HG03442 (cell line): Measurements from ENCODE around the gene SURF4.

Experiments used
- ATAC-seq: cut with Tn5 transposase; IDR thresholded peaks from one replicate; pipeline ENCODE4 v1.9.1; 2021; ENCODE audit warnings: mild to moderate bottlenecking, moderate library complexity; ENCODE audit not compliant: unreplicated experiment

SURF4 gene

DNA sequence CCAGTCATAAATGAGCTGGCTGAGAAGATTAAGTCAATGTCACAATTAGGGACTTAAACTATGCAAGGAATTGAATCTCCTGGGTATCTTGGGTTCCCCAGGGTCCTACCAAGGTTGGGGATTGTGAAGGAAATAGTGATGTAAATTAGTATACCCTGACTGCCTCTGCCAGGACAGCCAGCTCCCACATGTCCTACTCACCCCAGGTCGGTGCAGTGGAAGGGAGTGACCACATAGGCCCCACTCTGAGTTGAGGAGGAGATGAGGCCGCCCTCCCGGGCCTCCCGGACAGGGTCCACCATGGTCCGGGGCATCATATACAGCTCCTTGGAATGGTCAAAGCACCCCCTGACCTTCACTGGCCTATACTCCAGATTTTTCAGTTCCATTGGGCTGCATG lies 22.3 kb downstream of the SURF4 start:
- ATAC-seq = no peak

DNA sequence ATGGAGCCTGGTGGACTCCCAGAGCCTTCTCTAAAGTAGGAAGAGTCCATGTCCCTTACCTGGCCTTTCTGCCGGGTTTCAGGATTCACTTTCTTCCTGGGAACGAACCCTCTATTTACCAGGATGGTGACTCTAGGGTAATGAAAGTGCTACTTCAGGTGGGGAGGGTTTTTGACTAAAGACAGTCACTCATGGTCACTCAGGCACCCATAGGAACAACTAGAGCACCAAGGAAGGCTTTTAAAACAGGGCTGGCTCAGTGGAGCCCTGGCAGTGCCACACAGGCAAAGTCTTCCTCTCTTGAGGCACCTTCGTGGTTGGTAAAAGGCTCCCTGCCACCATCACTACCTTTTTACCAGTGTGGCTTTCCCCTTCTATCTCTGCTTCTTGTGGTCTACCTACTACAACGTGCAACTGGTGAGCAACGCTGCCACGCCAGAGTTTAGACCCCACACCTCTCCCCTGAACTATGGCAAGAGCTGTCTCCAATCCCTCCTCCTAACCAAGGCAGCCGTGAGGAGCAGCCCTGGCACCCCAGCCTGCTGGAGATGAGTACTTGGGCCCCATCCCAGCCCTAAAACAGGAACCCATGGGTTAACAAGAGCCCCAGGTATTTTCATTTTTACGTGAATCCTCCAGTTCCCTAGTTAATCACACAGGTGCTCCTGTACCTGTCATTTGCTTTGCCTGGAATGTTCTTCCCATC lies 23.1 kb downstream of the SURF4 start:
- no peak for ATAC-seq

- no peak for ATAC-seq
These were observed 23.8 kb downstream of the SURF4 start for GRCh38 chr9:133351908-133352634.

GRCh38 chr9:133351526-133351907 lies 24.3 kb downstream of the SURF4 start:
- no peak for ATAC-seq

DNA sequence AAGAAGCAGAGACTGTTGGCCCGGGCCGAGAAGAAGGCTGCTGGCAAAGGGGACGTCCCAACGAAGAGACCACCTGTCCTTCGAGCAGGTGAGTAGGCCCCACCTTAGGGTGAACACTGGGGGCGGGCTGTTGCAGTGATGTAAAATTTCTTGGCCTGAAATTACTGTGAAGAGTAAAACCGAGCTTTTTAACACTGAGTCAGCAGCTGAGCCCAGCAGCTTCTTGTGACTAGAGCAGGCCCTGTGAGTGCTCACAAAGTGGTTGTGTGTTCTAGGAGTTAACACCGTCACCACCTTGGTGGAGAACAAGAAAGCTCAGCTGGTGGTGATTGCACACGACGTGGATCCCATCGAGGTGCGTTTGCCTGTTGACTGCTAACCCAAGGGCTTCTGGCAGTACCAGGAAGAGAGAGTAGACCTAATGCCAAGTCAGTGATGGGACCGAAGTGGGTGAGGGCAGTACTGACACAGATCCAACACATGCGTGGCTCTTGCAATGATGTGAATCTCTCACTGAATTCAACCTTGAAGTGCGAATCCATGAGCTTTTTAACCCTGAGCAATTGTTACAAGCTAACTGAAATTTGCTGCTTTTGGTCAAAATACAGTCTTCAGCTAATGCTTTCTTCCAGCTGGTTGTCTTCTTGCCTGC lies 25.8 kb downstream of the SURF4 start:
- no peak for ATAC-seq

DNA sequence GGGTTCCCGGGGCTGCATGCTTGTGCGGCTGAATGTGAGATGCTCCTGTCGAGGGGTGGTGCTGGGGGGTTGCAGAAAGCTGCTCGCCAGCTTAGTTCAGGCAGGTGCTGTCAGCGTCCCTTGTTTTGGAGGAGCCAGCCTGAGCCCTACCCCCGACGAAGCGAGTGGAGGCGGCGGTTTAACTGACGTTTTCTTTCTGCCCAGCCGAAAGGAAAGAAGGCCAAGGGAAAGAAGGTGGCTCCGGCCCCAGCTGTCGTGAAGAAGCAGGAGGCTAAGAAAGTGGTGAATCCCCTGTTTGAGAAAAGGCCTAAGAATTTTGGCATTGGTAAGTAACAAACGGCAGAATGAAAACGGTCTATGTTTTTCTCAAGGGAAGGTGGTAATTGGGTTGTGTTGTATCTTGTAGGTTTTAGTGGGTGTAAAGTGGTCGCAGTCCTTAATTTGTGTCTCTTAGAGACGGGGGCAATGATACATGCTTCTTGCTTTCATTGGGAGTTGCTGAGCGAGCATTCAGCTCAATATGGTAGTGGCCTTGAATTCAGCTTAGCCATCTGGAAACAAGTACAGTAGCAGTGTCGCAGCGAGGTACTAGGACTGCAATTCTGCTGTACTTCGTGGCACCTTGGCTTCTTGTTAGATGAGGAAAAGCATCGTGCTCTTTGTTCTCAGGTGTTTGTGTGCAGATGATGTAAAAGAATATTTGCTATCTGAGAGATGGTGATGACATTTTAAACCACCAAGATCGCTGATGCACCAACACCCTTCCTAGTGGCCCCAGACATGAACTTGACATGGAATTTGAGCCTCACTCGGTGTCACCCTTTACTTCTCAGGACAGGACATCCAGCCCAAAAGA lies 26.9 kb downstream of the SURF4 start:
- no peak for ATAC-seq

DNA sequence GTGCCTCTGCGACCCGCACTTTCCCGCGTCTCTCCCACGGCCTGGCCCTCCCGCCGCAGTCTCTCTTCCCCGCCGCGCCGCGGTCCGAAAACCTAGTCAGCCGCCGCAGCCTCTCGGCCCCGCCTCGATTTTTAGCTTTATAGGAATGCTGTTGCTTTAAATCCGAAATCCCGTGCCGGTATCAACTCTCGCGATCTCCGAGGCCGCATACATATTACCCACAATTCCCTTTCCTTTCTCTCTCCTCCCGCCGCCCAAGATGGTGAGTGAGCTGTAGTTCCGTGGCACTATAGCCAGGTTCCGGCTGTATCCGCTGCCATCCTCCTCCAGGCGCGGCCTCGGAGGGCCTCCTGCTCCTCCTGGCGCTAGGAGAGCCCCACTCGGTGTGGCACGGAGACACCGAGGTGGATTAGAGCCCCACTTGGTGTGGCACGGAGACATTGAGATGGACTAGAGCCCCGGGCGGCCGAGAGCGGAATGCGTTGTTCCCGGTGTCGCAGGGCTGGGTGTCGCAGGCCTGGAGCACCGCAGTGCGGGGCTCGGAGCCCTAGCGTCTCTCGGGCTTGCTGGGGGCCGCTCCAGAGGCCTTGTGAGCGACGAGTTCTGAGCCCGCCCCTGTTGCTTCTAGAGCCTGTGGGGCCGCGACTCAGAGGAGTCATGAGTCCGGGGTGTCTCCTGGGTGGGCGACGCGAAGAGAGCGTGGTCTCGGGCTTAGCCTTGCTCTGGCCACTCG lies 27.7 kb downstream of the SURF4 start, which contains the start of the genes MED22 and RPL7A:
Gene MED22 (minus strand): TSS at position 147 of the 733 bp plus-strand sequence. CDS start 1,469 bp downstream, outside the sequence.
Gene RPL7A (plus strand): TSS at position 234 of the 733 bp plus-strand sequence. CDS start 26 bp downstream, at position 260.
- ATAC-seq = peak; percentile 66

- peak; percentile 16 for ATAC-seq
These were observed 28.3 kb downstream of the SURF4 start for GRCh38 chr9:133347515-133347984.

DNA sequence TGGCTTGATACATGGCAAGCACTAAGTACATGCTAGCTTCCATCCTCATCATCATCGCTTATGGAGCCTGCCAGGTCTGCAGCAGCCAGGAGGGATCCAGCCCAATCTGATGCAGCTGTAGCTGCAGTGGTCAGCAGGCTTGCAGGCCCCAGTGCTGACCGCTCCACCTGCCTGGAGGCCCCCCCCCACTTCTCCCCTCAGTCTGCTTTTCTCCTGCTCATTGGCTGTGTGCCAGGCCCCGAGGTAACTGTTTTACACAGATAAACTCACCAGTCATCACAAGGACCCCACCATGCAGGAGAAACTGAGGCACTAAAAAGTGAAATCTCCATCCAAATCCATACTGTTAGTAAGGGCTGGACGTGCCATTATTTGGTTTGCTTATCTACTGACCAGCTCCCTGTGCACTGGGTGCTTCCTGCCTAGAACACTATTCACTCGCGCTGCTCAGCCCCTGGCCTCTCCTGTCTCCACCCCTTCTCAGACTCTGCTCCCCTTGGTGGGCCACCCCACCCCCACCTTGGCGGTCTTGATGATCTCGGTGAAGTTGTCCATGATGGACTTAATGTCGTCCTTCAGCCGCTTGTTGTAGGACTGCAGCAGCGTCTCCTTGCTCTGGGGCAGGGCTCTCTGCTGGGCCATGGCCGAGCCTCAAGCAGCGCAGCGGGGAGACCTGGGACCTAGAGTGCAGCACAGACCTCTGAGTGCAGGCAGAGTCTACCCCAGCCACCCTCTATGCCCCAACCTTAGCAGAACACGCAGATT lies 29.7 kb downstream of the SURF4 start:
- no peak for ATAC-seq

DNA sequence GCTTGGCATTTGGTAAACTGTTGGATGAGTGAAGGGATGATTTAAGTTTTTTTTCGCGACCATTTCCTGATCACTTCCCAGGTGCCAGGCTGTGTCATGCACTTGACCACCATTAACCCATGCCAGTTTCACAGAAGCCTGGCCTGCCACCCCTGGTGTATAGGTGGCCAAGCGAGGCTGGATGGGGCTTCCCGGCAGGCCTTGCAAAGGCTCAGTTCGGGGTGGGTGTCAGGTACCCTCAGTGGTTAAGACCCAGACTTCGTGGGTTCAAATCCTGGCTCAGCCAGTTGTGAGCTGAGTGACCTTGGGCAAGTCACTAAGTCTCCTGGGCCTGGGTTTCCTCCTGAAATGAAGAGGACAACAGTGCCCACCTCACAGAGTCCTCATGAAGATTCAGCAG lies 30.3 kb downstream of the SURF4 start:
- no peak for ATAC-seq

DNA sequence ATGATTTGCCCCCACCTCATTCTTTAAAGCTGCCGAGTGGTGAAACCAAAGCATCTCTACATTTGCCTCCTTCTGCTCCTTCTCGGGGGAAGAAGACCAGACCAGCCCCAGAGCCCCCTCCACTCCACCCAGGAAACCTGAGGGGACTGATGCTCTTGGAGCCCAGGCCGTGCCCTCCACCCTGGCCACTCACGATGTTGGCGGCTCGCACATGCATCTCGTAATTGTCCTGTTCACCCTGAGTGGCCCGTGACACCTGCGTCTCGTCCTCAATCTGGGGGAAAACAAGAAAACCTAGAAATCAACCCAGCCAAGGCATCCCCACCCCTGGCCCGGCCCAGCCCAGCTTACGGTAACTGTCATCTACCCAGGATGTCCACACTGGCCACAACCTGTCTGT lies 30.9 kb downstream of the SURF4 start:
- ATAC-seq = no peak

- ATAC-seq = no peak
These were observed 31.8 kb downstream of the SURF4 start for GRCh38 chr9:133344071-133344470.

GRCh38 chr9:133342570-133342969 lies 33.3 kb downstream of the SURF4 start:
- no peak for ATAC-seq

DNA sequence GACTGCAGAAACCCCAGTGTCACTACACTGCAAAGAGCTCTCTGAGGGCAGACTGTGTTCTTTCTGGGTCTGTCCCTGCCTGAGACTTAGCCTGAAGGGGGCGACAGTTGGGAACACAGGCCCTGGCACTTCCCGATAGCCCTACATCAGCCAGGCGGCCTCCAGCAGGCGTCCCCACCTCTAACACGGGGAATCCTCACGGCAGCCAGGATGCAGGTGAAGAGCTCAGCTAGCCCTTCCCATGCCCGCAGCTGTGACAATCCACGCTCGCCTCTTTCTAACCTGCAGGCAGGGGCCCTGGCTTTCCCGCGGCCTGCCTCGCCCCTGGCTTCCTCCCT lies 33.8 kb downstream of the SURF4 start:
- no peak for ATAC-seq

DNA sequence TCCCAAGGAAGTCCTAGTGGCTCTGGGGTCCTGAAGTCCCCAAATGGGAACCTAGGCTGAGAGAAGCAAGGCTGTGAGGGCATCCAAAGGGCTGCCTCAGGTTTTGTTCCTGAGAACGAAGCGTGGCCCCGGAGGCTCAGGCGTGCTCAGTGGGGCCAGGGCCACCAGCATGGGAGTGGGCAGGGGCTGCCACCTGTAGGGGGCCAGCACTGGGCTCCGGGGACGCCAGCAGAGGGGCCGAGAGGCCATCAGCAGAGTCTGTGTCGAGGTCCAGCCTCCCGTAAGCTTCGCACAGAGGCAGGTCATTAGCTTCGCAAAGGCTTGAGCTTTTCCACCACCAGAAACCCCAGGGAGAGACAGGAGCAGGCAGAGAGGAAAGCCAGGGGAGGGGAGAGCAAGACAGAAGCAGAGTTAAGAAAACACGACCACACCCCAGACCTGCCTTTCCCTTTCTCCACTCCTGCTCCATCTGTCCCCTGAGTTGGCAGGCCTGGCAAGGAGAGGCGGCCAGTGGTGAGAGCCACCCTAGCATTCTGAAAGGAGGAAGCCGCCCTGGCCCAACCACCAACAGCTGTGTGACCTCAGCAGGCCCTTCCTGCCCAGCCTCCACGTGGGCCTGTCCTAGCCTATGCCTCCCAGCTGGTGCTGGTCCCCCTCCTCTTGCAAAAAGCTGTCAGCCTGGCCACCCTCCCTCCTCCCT lies 34.3 kb downstream of the SURF4 start:
- no peak for ATAC-seq

DNA sequence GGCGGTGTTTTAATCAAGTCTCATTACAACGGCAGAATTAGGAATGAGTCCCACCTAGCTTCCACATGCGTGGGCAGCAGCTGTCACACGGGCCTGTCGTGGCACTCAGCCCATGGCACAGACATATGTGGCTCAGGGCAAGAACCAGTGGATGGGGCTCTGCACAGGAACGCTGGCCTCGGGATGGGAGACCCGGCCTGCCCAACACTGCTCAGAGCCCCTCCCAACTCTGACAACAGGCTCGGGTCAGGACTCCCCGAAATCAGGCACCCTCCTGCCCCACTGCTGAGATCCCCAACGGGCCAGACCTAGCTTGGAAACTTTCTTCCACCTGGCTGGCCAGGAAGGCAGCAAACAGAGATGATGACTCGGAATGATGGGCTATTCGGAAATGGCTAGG lies 34.9 kb downstream of the SURF4 start:
- ATAC-seq = no peak

DNA sequence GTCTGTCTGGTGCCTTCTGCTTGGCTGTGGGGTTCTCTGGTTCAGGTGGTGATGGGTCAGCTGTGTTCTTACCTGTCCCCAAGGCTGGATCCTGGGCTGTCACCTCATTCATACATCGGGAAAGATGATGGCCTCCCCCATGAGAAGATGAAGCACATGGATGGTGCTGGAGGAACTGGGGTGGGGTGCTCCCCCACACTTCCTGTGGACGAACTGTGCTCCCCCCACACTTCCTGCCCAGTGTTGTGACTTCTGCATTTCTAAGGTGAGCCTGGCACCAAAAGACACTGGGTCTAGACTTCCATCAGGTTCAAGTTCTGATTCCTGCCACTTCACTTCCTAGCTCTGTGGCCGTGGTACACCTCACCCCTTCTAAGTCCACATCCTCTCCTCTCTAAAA lies 35.6 kb downstream of the SURF4 start:
- no peak for ATAC-seq

DNA sequence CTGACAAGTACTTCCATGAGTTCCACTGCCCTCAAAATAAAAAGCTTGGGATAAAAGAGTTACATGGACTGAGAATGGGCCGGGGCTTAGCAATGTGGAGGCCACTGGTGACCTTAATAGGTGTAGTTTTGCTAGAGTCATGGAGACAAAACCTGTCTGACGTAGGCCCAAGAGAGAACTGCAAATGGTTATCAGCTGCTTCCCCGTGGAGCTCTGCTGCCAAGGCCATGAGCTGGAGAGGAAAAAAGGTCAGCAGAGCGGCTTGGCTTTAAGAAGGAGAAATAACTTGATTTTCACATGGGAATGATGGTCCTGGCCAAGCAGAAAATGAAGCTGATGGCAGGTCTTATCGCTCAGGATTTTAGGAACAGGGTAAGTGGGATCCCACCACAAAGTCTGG lies 36.2 kb downstream of the SURF4 start:
- no peak for ATAC-seq
